BLaER1 treated with 17β-estradiol and CSF1 and Interleukin-3, amounts not matched to agents 10 nM and 100 nM (cell line): Measurements from ENCODE around the gene ASB2.

ENCODE experiments used
- H3K27ac ChIP-seq, 11 experiments: shearing (Covaris generic); formaldehyde crosslinking; 2 replicates each; pipeline ENCODE4 v1.8.1; 2022
- H3K27me3 ChIP-seq, 11 experiments: shearing (Covaris generic); formaldehyde crosslinking; 2 replicates each; pipeline ENCODE4 v1.8.1; 2022
- H3K36me3 ChIP-seq, 11 experiments: shearing (Covaris generic); formaldehyde crosslinking; 2 replicates each; pipeline ENCODE4 v1.8.1; 2022
- H3K4me1 ChIP-seq, 10 experiments: shearing (Covaris generic); formaldehyde crosslinking; 2 replicates each; pipeline ENCODE4 v1.8.1; 2022
- H3K4me2 ChIP-seq, 11 experiments: shearing (Covaris generic); formaldehyde crosslinking; 2 replicates each; pipeline ENCODE4 v1.8.1; 2022
- H3K4me3 ChIP-seq, 10 experiments: shearing (Covaris generic); formaldehyde crosslinking; 2 replicates each; pipeline ENCODE4 v1.8.1; 2022
- H3K9ac ChIP-seq, 11 experiments: shearing (Covaris generic); formaldehyde crosslinking; 2 replicates each; pipeline ENCODE4 v1.8.1; 2022
- H3K9me3 ChIP-seq, 11 experiments: shearing (Covaris generic); formaldehyde crosslinking; replicated peaks in 1 of 11; 2 replicates each; pipeline ENCODE4 v1.8.1; 2022
- H4K20me1 ChIP-seq, 11 experiments: shearing (Covaris generic); formaldehyde crosslinking; 2 replicates each; pipeline ENCODE4 v1.8.1; 2022
- Cebpa-rat ChIP-seq, 11 experiments: shearing (Covaris generic); IDR thresholded peaks; 2 replicates each; pipeline ENCODE4 v1.8.1; 2022

The ASB2 gene

DNA sequence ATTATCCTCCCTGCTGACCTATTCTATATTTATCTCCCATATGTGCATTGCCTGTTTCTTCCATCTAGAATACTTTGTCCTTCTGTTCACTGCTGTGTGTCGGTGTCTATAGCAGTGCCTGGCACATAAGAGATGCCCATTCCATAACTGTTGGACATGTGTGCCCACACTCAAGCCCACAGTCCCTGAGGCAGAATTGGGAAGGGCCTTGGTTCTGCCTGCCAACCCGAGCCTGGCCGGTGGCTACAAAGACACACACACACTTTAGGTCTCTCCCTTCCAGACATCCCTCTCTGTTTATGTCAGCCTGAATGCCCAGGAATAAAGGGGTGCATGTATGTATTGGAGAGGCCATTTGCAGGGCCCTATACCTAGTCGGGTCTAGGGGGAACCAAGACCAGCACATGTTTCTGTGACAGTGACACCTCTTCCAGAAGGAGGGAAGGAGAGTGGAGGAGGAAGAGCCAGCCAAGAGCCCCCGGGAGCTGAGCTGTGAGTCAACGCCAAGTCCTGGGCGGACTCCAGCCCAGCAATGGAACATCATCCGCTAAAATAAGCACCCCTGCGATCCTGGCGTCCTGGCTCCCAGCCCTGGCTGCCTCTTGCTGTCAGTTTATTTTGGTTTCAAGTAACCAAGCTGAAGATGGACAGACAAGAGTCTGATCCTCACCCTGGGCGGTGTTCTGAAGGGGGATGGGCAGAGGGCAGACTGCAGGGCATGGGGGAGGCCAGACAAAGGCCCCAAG lies 4.3 kb upstream of the ASB2 start:
- peaks cover 21 to 43% (median 36%) of the 10 kb centered on the region in 10 experiments for H3K4me1 ChIP-seq
- peaks cover 0 to 5% (median 0%) of the 10 kb centered on the region in 11 experiments; a peak in 1 of 22 replicates for H4K20me1 ChIP-seq
- no peak overlapping the region for H3K9ac ChIP-seq
- no peak overlapping the region for H3K27ac ChIP-seq
- H3K9me3 ChIP-seq: peaks cover 0 to 20% (median 9%) of the 10 kb centered on the region in 11 experiments; a peak in 19 of 22 replicates
- H3K36me3 ChIP-seq: no peaks in the 10 kb centered on the region
- H3K4me2 ChIP-seq: no peak overlapping the region
- TF ChIP-seq Cebpa-rat (IDR thresholded peaks at IDR 0.05): no peak
- H3K27me3 ChIP-seq: peaks cover 10 to 47% (median 41%) of the 10 kb centered on the region in 11 experiments; a peak in 20 of 22 replicates
- no peak overlapping the region for H3K4me3 ChIP-seq

DNA sequence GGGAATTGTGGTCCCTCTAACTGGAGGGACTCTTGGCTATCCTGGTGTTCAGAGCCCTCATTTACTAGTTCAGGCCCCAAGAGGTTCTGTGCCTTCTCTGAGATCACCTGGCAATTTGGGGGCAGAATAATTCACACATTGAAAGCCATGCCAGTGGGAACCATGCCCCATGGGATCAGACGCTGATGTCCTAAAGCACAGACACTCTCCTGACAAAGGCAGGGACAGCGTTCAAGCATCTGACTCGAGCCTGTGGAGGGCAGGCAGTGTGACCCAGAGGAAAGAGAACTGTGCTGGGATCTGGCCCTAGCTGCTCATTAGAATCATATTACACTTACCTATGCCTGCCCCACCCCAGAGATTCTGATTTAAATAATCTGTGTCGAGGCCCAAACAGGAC lies 2.4 kb upstream of the ASB2 start:
- no peaks in the 10 kb centered on the region for H3K36me3 ChIP-seq
- H3K4me3 ChIP-seq: no peak overlapping the region
- H4K20me1 ChIP-seq: peaks cover 0 to 2% (median 0%) of the 10 kb centered on the region in 11 experiments; a peak in 1 of 22 replicates
- H3K4me2 ChIP-seq: peak overlapping the region in 9 of 11 experiments; percentile 41 to 94 (median 85); a peak in 18 of 22 replicates
- no peak overlapping the region; a peak in 1 of 22 replicates for H3K9ac ChIP-seq
- no peak for TF ChIP-seq Cebpa-rat (IDR thresholded peaks at IDR 0.05)
- H3K27me3 ChIP-seq: peaks cover 10 to 63% (median 44%) of the 10 kb centered on the region in 11 experiments; a peak in 20 of 22 replicates
- H3K4me1 ChIP-seq: peaks cover 33 to 61% (median 54%) of the 10 kb centered on the region in 10 experiments
- peaks cover 0 to 20% (median 9%) of the 10 kb centered on the region in 11 experiments; a peak in 19 of 22 replicates for H3K9me3 ChIP-seq
- H3K27ac ChIP-seq: peak overlapping the region in 1 of 11 experiments; percentile 38; a peak in 2 of 22 replicates

DNA sequence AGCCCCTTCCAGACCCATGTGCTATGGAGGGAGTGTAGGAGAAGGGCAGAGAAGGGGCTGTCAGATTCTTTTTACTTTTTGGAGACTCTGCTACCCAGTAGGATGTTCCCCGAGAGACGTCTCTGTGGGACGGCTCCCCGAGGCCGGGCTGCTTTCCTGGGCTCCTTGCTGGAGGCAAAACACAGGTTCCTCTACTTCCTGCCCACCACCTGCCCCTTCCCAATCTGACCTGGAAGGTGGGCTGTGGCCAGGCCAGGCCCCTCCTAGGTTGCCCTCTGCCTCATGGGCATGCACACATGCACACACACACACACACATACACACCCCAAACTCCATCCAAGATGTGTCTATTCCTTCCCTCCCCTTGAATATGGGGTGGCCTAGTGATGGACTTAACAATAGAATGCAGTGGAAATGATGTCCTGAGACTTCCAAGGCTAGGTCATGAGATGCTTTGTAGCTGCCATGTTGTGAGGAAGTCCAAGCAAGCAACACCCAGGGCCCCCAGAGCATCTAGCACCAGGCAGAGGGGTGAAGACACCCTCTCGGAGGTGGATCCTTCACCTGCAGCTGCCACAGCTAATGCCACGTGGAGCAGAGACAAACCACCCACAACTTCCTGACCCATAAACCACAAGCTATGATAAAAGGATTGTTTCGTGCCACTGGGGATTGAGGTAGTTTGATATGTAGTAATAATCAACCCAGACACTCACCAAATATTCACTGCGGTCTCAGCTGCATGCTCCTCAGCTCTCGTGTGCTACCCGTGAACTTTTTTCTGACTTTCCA lies 1.6 kb upstream of the ASB2 start:
- Histone ChIP-seq H3K27me3 (peaks cover 10 to 68% (median 49%) of the 10 kb centered on the region in 11 experiments; a peak in 20 of 22 replicates), H3K4me1 (peaks cover 33 to 65% (median 56%) of the 10 kb centered on the region in 10 experiments), H3K9ac (no peak overlapping the region), H3K36me3 (no peaks in the 10 kb centered on the region), H3K4me3 (no peak overlapping the region), H3K9me3 (peaks cover 0 to 17% (median 9%) of the 10 kb centered on the region in 11 experiments; a peak in 19 of 22 replicates), H3K4me2 (peak overlapping the region in 10 of 11 experiments; percentile 78 to 94 (median 86); a peak in 18 of 22 replicates), H4K20me1 (no peaks in the 10 kb centered on the region; a peak in 1 of 22 replicates), H3K27ac (peak overlapping the region in 1 of 11 experiments; percentile 37; a peak in 1 of 22 replicates)
- TF ChIP-seq Cebpa-rat (IDR thresholded peaks at IDR 0.05): no peak

DNA sequence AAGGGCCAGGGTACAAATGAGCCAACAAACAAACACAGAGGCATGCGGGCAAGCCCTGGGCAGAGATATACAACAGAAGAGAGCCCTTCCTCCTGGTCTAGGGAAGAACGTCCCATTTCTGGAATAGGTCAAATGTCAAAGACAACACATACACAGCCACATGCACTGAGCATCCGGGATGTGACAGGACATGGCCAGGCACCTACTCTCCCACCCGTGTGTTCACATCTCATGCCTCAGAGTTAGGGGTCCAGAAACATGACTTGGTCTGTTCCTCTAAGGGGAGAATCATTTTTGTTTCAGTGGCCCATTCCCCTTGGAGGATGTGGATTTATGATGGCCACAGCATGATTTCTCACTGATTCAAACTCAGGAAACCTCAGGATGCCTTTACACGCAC lies 801 bp upstream of the ASB2 start:
- Histone ChIP-seq H3K9me3 (peaks cover 0 to 13% (median 9%) of the 10 kb centered on the region in 11 experiments; a peak in 19 of 22 replicates), H3K4me1 (peaks cover 33 to 67% (median 56%) of the 10 kb centered on the region in 10 experiments), H3K9ac (peak overlapping the region in 1 of 11 experiments; percentile 51; a peak in 2 of 22 replicates), H4K20me1 (no peaks in the 10 kb centered on the region; a peak in 1 of 22 replicates), H3K36me3 (no peaks in the 10 kb centered on the region), H3K4me3 (peak overlapping the region in 6 of 10 experiments; percentile 17 to 46 (median 41); a peak in 8 of 20 replicates), H3K4me2 (peak overlapping the region; percentile 78 to 94 (median 85)), H3K27me3 (peaks cover 10 to 62% (median 44%) of the 10 kb centered on the region in 11 experiments; a peak in 20 of 22 replicates), H3K27ac (peak overlapping the region in 6 of 11 experiments; percentile 6 to 53 (median 21); a peak in 5 of 22 replicates)
- TF ChIP-seq Cebpa-rat (IDR thresholded peaks at IDR 0.05): no peak

DNA sequence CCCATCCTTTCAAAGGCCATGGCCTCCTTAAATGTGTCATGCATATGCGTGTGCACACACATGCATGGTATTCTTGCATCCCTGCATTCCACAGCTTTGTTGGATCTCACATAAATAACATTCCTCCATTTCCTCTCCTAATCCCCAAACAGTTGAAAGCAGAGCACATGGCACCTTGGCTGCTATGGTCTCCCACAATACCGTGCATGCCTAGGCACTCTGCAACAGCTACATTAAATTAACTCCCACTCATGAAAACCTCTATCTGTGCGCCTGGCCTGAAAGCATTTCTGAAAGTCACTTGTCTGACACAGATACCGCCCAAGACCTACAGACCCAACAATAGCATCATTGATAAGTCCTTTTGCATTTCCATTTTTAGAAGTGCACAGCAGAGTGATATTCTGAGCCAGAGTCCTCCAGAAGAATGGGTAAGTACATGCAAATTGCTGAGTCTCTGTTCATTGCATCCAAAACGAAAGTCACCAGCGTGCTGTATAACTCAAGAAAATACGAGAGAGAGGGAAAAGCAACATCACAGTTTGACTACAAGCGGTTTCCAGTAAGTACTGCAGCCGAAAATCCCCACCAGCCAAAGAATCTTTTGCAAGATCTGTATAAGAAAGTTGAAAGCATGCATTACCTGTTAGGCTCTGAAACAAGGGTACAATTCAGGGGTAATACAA lies 436 bp downstream of the ASB2 start:
- Histone ChIP-seq H4K20me1 (no peaks in the 10 kb centered on the region), H3K4me3 (peak overlapping the region in 9 of 10 experiments; percentile 16 to 46 (median 40); a peak in 13 of 20 replicates), H3K4me1 (peaks cover 38 to 77% (median 63%) of the 10 kb centered on the region in 10 experiments), H3K9me3 (peaks cover 0 to 13% (median 9%) of the 10 kb centered on the region in 11 experiments; a peak in 19 of 22 replicates), H3K27me3 (peaks cover 4 to 50% (median 32%) of the 10 kb centered on the region in 11 experiments; a peak in 20 of 22 replicates), H3K36me3 (no peaks in the 10 kb centered on the region), H3K27ac (peak overlapping the region in 7 of 11 experiments; percentile 5 to 53 (median 17); a peak in 10 of 22 replicates), H3K9ac (peak overlapping the region in 8 of 11 experiments; percentile 2 to 56 (median 28); a peak in 11 of 22 replicates), H3K4me2 (peak overlapping the region; percentile 78 to 94 (median 85))
- no peak for TF ChIP-seq Cebpa-rat (IDR thresholded peaks at IDR 0.05)

DNA sequence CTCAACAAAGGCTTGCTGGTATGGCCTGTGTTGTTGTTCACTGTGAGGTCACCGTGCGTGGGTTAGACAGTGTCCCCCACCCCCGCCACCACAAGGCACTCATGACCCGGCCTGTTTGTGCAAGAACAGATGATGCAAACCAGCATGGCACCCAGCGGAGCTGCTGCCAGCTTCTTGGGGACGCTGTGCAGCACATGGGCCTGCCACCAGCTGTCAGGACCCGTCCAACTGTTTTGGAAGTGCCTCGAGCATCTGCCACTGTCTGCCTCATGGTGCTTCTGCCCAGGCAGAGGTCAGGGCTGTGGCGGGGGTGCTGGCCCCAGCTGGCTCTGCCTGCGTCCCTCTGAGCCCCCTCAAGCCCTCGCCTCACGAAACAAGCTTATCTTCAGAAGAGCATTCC lies 1.5 kb downstream of the ASB2 start:
- no peak for TF ChIP-seq Cebpa-rat (IDR thresholded peaks at IDR 0.05)
- Histone ChIP-seq H3K27ac (no peak overlapping the region), H3K4me1 (peaks cover 47 to 88% (median 74%) of the 10 kb centered on the region in 10 experiments)

GRCh38 chr14:93974299-93974698 lies 2.1 kb downstream of the ASB2 start:
- no peak overlapping the region for H3K4me3 ChIP-seq
- H3K4me2 ChIP-seq: peak overlapping the region in 9 of 11 experiments; percentile 83 to 94 (median 88); a peak in 19 of 22 replicates
- H3K9me3 ChIP-seq: peaks cover 0 to 13% (median 9%) of the 10 kb centered on the region in 11 experiments; a peak in 19 of 22 replicates

More for the DNA sequence above, 1.5 kb downstream of the ASB2 start:
- no peak overlapping the region for H3K4me3 ChIP-seq
- no peaks in the 10 kb centered on the region for H3K36me3 ChIP-seq
- H3K9ac ChIP-seq: no peak overlapping the region
- H3K9me3 ChIP-seq: peaks cover 0 to 13% (median 9%) of the 10 kb centered on the region in 11 experiments; a peak in 19 of 22 replicates
- peak overlapping the region; percentile 78 to 94 (median 85); a peak in 21 of 22 replicates for H3K4me2 ChIP-seq
- no peaks in the 10 kb centered on the region for H4K20me1 ChIP-seq
- peaks cover 0 to 39% (median 21%) of the 10 kb centered on the region in 11 experiments; a peak in 17 of 22 replicates for H3K27me3 ChIP-seq

More at GRCh38 chr14:93974299-93974698, 2.1 kb downstream of the ASB2 start:
- H3K36me3 ChIP-seq: no peaks in the 10 kb centered on the region
- H4K20me1 ChIP-seq: no peaks in the 10 kb centered on the region
- peaks cover 0 to 34% (median 16%) of the 10 kb centered on the region in 11 experiments; a peak in 16 of 22 replicates for H3K27me3 ChIP-seq
- no peak overlapping the region for H3K9ac ChIP-seq
- H3K27ac ChIP-seq: no peak overlapping the region
- TF ChIP-seq Cebpa-rat (IDR thresholded peaks at IDR 0.05): no peak
- peaks cover 50 to 92% (median 79%) of the 10 kb centered on the region in 10 experiments for H3K4me1 ChIP-seq
